Hepatocyte (in vitro differentiated cells): ENCODE measurements around the gene AP5Z1. TPM values are rescaled to one million over a fixed set of nuclear protein-coding genes. Genes with fewer than 3 reads are reported as not detected.

Experiments
- DNase-seq: peaks from one replicate; pipeline ENCODE4 v3.0.0-alpha.2; 2016; ENCODE audit warnings: low spot score
- H2AFZ ChIP-seq: fragments of 200-600 bp; sonication (generic); 2 replicates; pipeline ENCODE4 v1.6.0; 2016; ENCODE audit warnings: antibody characterized with exemption, mild to moderate bottlenecking
- H3K27ac ChIP-seq: fragments of 200-600 bp; sonication (generic); 2 replicates; pipeline ENCODE4 v1.5.1; 2016; ENCODE audit warnings: mild to moderate bottlenecking
- H3K27me3 ChIP-seq: fragments of 200-600 bp; sonication (generic); 2 replicates; pipeline ENCODE4 v1.6.1; 2016
- H3K36me3 ChIP-seq: fragments of 200-600 bp; sonication (generic); replicated peaks from 2 replicates; pipeline ENCODE4 v1.5.1; 2016; ENCODE audit warnings: low read depth; ENCODE audit not compliant: insufficient read depth
- H3K4me1 ChIP-seq: fragments of 200-600 bp; sonication (generic); 2 replicates; pipeline ENCODE4 v1.5.1; 2016; ENCODE audit warnings: mild to moderate bottlenecking, moderate library complexity; ENCODE audit not compliant: insufficient read depth
- H3K4me2 ChIP-seq: fragments of 200-600 bp; sonication (generic); 2 replicates; pipeline ENCODE4 v1.6.0; 2016
- H3K4me3 ChIP-seq: fragments of 200-600 bp; sonication (generic); 2 replicates; pipeline ENCODE4 v1.5.1; 2016; ENCODE audit warnings: mild to moderate bottlenecking
- H3K79me2 ChIP-seq: fragments of 200-600 bp; sonication (generic); 2 replicates; pipeline ENCODE4 v1.6.0; 2017; ENCODE audit warnings: mild to moderate bottlenecking
- H3K9me2 ChIP-seq: fragments of 200-600 bp; sonication (generic); replicated peaks from 2 replicates; pipeline ENCODE4 v1.6.0; 2017; ENCODE audit warnings: mild to moderate bottlenecking; ENCODE audit not compliant: insufficient read depth
- H3K9me3 ChIP-seq: fragments of 200-600 bp; sonication (generic); 2 replicates; pipeline ENCODE4 v1.5.1; 2016; ENCODE audit warnings: low read depth, mild to moderate bottlenecking
- H4K20me1 ChIP-seq: fragments of 200-600 bp; sonication (generic); 2 replicates; pipeline ENCODE4 v1.6.0; 2016; ENCODE audit warnings: mild to moderate bottlenecking; ENCODE audit not compliant: insufficient read depth, poor library complexity, severe bottlenecking
- EZH2 ChIP-seq: fragments of 200-600 bp; sonication (generic); IDR thresholded peaks from 2 replicates; pipeline ENCODE4 v1.6.1; 2016; ENCODE audit warnings: antibody characterized with exemption, mild to moderate bottlenecking, borderline replicate concordance
- EZH2phosphoT487 ChIP-seq: fragments of 200-600 bp; sonication (generic); IDR thresholded peaks from one replicate; pipeline ENCODE4 v1.6.1; 2018; ENCODE audit warnings: antibody characterized with exemption, mild to moderate bottlenecking, low read depth, moderate library complexity; ENCODE audit not compliant: unreplicated experiment, severe bottlenecking
- WGBS: methylation state at CpG from one replicate; pipeline ENCODE4 v1.1.6; 2016; ENCODE audit warnings: low lambda C conversion rate; ENCODE audit errors: missing lambda C conversion rate; 5-methylcytosine and 5-hydroxymethylcytosine counted together
- polyA plus RNA-seq: library from polyadenylated mRNA; unstranded; fragments of >200 nt; fragmentation: Nextera tagmentation; extraction: Ambion mirVana; gene quantifications from 2 replicates; pipeline ENCODE4 v1.2.1, GENCODE V29; 2016
- total RNA-seq: library from RNA; depleted of rRNA; stranded (reverse); fragments of >200 nt; gene quantifications from 2 replicates; pipeline ENCODE4 v1.2.3, GENCODE V29; 2014
- TF ChIP-seq, protein P1 (sequence below): fragments of 200-600 bp; sonication (generic); IDR thresholded peaks from 2 replicates; pipeline ENCODE4 v1.5.1; 2016; ENCODE audit warnings: antibody characterized with exemption, mild to moderate bottlenecking; ENCODE audit not compliant: poor library complexity

The AP5Z1 gene
- total and polyA plus RNA-seq, 2 experiments from 2014 or later: 33.9 to 60.3 TPM

DNA sequence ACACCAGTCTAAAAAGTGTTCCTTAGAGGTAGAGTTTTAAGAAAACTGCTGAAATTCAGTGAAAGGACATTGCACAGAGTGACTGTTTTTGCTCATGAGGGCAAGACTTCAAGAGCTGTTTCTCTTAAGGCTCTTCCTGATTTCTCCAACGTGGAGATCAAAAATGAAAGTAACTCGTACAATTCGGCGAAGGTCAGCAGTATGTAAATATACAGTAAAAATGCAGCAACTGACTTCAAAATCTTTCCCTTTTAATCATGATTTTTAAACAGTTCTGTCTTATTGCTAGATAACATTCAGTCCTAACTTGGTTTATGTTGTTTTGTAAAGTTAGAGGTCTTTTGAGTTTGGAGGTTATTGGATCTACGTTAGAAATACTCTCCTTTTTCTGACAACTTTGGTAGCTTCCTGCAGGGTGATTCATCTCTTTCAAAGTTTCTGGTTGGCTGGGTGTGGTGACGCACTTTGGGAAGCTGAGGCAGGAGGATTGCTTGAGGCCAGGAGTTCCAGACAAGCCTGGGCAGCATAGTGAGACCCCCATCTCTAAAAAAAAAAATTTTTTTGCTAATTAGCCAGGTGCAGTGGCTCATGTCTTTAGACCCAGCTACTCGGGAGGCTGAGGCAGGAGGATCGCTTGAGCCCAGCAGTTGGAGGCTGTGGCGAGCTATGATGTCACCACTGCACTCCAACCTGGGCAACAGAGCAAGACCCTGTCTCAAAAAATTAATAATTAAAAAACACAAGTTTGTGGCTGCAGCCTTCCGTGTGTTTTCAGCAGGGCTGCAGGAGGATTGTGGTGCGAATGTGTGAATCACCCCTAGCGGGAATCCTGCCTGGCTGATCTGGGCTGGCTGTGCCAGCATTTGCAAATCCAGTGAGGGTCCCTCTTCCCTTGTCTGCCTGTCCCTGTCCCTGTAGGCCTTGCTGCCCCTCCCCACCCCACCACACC is 29.2 kb upstream of the AP5Z1 start:
- H3K79me2 ChIP-seq: peaks cover 72% of the 10 kb centered on the region
- TF ChIP-seq EZH2: no peak
- TF ChIP-seq, protein P1, sequence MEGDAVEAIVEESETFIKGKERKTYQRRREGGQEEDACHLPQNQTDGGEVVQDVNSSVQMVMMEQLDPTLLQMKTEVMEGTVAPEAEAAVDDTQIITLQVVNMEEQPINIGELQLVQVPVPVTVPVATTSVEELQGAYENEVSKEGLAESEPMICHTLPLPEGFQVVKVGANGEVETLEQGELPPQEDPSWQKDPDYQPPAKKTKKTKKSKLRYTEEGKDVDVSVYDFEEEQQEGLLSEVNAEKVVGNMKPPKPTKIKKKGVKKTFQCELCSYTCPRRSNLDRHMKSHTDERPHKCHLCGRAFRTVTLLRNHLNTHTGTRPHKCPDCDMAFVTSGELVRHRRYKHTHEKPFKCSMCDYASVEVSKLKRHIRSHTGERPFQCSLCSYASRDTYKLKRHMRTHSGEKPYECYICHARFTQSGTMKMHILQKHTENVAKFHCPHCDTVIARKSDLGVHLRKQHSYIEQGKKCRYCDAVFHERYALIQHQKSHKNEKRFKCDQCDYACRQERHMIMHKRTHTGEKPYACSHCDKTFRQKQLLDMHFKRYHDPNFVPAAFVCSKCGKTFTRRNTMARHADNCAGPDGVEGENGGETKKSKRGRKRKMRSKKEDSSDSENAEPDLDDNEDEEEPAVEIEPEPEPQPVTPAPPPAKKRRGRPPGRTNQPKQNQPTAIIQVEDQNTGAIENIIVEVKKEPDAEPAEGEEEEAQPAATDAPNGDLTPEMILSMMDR: no peak
- no peak for TF ChIP-seq EZH2phosphoT487
- H3K4me1 ChIP-seq: peaks cover 52% of the 10 kb centered on the region
- H4K20me1 ChIP-seq: no peaks in the 10 kb centered on the region
- H3K27ac ChIP-seq: peak overlapping the region; percentile 98
- no peaks in the 10 kb centered on the region for H3K9me3 ChIP-seq
- H3K9me2 ChIP-seq: no peaks in the 10 kb centered on the region
- H3K36me3 ChIP-seq: no peaks in the 10 kb centered on the region
- DNase-seq: peak; percentile 64
- H3K4me3 ChIP-seq: peak overlapping the region; percentile 11
- peak overlapping the region; percentile 69 for H3K4me2 ChIP-seq
- no peaks in the 10 kb centered on the region for H3K27me3 ChIP-seq
- peak overlapping the region; percentile 0 for H2AFZ ChIP-seq
- WGBS: 67% methylated on average over 12 of the region's 12 CpGs

DNA sequence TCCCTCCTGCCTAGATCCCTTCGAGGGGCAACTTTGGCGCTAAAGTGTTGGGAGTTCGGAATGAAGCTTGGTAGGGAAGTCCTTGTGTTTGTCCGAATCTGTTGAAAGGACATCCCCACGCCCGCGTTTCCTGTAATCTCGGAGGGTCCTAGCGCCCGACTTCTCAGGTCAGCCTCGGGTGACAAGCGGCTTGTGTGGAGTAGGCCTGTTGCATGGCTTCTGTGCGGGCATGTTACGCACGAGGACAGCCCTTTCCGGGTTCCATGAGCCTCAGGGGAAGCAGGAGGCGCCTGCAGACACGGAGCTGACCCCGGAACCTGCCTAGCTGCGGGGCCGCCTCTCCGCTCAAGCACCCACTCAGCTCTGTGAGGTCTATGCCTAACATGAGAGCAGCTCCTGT is 28.4 kb upstream of the AP5Z1 start:
- Histone ChIP-seq H2AFZ (no peak overlapping the region), H3K9me2 (no peaks in the 10 kb centered on the region), H3K4me1 (peaks cover 55% of the 10 kb centered on the region), H3K4me3 (no peak overlapping the region), H3K9me3 (no peaks in the 10 kb centered on the region), H3K36me3 (no peaks in the 10 kb centered on the region), H3K4me2 (peak overlapping the region; percentile 69), H3K27ac (peak overlapping the region; percentile 98), H3K27me3 (no peaks in the 10 kb centered on the region), H3K79me2 (peaks cover 72% of the 10 kb centered on the region), H4K20me1 (peaks cover 5% of the 10 kb centered on the region)
- 95% methylated on average over 22 of the region's 22 CpGs for WGBS
- TF ChIP-seq, protein P1: no peak
- TF ChIP-seq EZH2phosphoT487 (no peak), EZH2 (no peak)
- DNase-seq: no peak

DNA sequence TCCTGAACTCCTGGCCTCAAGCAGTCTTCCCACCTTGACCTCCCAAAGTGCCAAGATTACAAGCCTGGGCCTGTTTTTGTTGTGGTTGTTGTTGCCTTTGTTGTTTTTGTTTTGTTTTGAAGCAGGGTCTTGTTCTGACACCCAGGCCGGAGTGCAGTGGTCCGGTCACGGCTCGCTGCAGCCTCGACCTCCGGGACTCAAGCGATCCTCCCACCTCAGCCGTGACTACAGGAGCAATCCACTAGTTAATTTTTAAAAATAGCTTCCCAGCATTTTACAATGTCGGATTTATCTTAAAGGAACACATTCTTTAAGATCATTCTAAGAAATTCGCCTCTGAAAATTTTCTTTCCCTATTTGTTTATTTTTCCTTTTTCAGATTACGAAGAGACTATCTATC is 27.7 kb upstream of the AP5Z1 start:
- no peaks in the 10 kb centered on the region for H3K9me2 ChIP-seq
- H3K9me3 ChIP-seq: no peaks in the 10 kb centered on the region
- WGBS: 72% methylated on average over 11 of the region's 11 CpGs
- no peak overlapping the region for H2AFZ ChIP-seq
- H3K4me1 ChIP-seq: peaks cover 52% of the 10 kb centered on the region
- no peak for DNase-seq
- peak overlapping the region; percentile 98 for H3K27ac ChIP-seq
- no peaks in the 10 kb centered on the region for H3K27me3 ChIP-seq
- peaks cover 11% of the 10 kb centered on the region for H4K20me1 ChIP-seq
- no peak overlapping the region for H3K4me3 ChIP-seq
- peaks cover 72% of the 10 kb centered on the region for H3K79me2 ChIP-seq
- peak overlapping the region; percentile 20 for H3K4me2 ChIP-seq
- TF ChIP-seq EZH2 (no peak), EZH2phosphoT487 (no peak)
- TF ChIP-seq, protein P1: no peak
- no peaks in the 10 kb centered on the region for H3K36me3 ChIP-seq
